KMS-11 (cell line): ENCODE data around the gene CD248.
"Not testable (repeated sequence)": the region's sequence is repeated elsewhere in the genome, so short reads cannot be mapped to it uniquely, and the experiment has no call there.

Source experiments
- H2AFZ ChIP-seq: fragments of 200-600 bp; sonication (generic); 2 replicates; pipeline ENCODE4 v1.6.1; 2016; ENCODE audit warnings: antibody characterized with exemption, mixed run types, low read depth
- H3K27ac ChIP-seq: fragments of 200-600 bp; sonication (generic); 2 replicates; pipeline ENCODE4 v1.6.1; 2016; ENCODE audit warnings: mild to moderate bottlenecking, mixed run types
- H3K27me3 ChIP-seq: fragments of 200-600 bp; sonication (generic); 2 replicates; pipeline ENCODE4 v1.6.1; 2017; ENCODE audit warnings: mild to moderate bottlenecking, low read depth, mixed run types, moderate library complexity; ENCODE audit not compliant: insufficient read depth
- H3K36me3 ChIP-seq: fragments of 200-600 bp; sonication (generic); 2 replicates; pipeline ENCODE4 v1.6.1; 2017; ENCODE audit warnings: mild to moderate bottlenecking, mixed run types; ENCODE audit not compliant: insufficient read depth
- H3K4me1 ChIP-seq: fragments of 200-600 bp; sonication (generic); 2 replicates; pipeline ENCODE4 v1.6.1; 2016; ENCODE audit warnings: mild to moderate bottlenecking, low read depth, mixed run types; ENCODE audit not compliant: poor library complexity, severe bottlenecking
- H3K4me2 ChIP-seq: fragments of 200-600 bp; sonication (generic); 2 replicates; pipeline ENCODE4 v1.7.0; 2016; ENCODE audit warnings: mild to moderate bottlenecking, mixed run types
- H3K4me3 ChIP-seq: fragments of 200-600 bp; sonication (generic); IDR thresholded peaks from 2 replicates; pipeline ENCODE4 v1.6.1; 2017; ENCODE audit warnings: low read depth, low read length, mixed read lengths; ENCODE audit not compliant: insufficient read depth
- H3K79me2 ChIP-seq: fragments of 200-600 bp; sonication (generic); 2 replicates; pipeline ENCODE4 v1.6.1; 2016; ENCODE audit warnings: low read depth, mixed run types; ENCODE audit not compliant: insufficient read depth
- H3K9ac ChIP-seq: fragments of 200-600 bp; sonication (generic); 2 replicates; pipeline ENCODE4 v1.6.1; 2016; ENCODE audit warnings: mild to moderate bottlenecking, mixed run types
- H4K20me1 ChIP-seq: fragments of 200-600 bp; sonication (generic); 2 replicates; pipeline ENCODE4 v1.6.1; 2016; ENCODE audit warnings: mild to moderate bottlenecking, mixed run types; ENCODE audit not compliant: insufficient read depth
- CTCF ChIP-seq: fragments of 200-600 bp; sonication (generic); conservative IDR thresholded peaks from 2 replicates; pipeline ENCODE4 v1.6.1; 2017; ENCODE audit warnings: low read depth, mild to moderate bottlenecking, antibody characterized with exemption, low read length, moderate library complexity, mixed read lengths

The CD248 gene

GRCh38 chr11:66311470-66311964 lies 5.3 kb downstream of the CD248 start:
- H3K27ac ChIP-seq = peak overlapping the region; percentile 42; the same call in 1 of the 2 replicates
- H3K9ac ChIP-seq = peak overlapping the region; percentile 44; the same call in 1 of the 2 replicates
- H4K20me1 ChIP-seq = no peaks in the 10 kb centered on the region
- peak overlapping the region; percentile 74 for H2AFZ ChIP-seq
- peak overlapping the region; percentile 89 for H3K4me2 ChIP-seq
- no peaks in the 10 kb centered on the region for H3K36me3 ChIP-seq
- H3K79me2 ChIP-seq = no peaks in the 10 kb centered on the region
- no peak overlapping the region for H3K4me3 ChIP-seq
- TF ChIP-seq CTCF = no peak
- H3K27me3 ChIP-seq = peaks cover 7% of the 10 kb centered on the region; the same call in 1 of the 2 replicates
- H3K4me1 ChIP-seq = peaks cover 4% of the 10 kb centered on the region

- not testable (repeated sequence) for H3K9ac ChIP-seq, H4K20me1 ChIP-seq, H3K4me2 ChIP-seq, H3K4me3 ChIP-seq, H3K79me2 ChIP-seq, H2AFZ ChIP-seq, H3K4me1 ChIP-seq, H3K27ac ChIP-seq, H3K27me3 ChIP-seq, H3K36me3 ChIP-seq
Observed at GRCh38 chr11:66310803-66311440, 5.9 kb downstream of the CD248 start.

GRCh38 chr11:66310324-66310723 lies 6.5 kb downstream of the CD248 start:
- no peak for TF ChIP-seq CTCF
- Histone ChIP-seq H4K20me1 (no peaks in the 10 kb centered on the region), H3K79me2 (no peaks in the 10 kb centered on the region), H3K4me2 (no peak overlapping the region), H3K4me1 (peaks cover 4% of the 10 kb centered on the region), H3K27ac (no peak overlapping the region), H2AFZ (no peak overlapping the region), H3K27me3 (peaks cover 9% of the 10 kb centered on the region; the same call in 1 of the 2 replicates), H3K9ac (no peak overlapping the region), H3K36me3 (no peaks in the 10 kb centered on the region), H3K4me3 (no peak overlapping the region)

- peaks cover 4% of the 10 kb centered on the region for H3K4me1 ChIP-seq
- no peak overlapping the region for H3K27ac ChIP-seq
- H3K4me2 ChIP-seq = no peak overlapping the region
- H3K36me3 ChIP-seq = no peaks in the 10 kb centered on the region
- H3K9ac ChIP-seq = no peak overlapping the region
- peaks cover 12% of the 10 kb centered on the region; the same call in 1 of the 2 replicates for H3K27me3 ChIP-seq
- no peaks in the 10 kb centered on the region for H4K20me1 ChIP-seq
- no peak for TF ChIP-seq CTCF
- H3K79me2 ChIP-seq = no peaks in the 10 kb centered on the region
- H2AFZ ChIP-seq = no peak overlapping the region
- H3K4me3 ChIP-seq = no peak overlapping the region
Observed at GRCh38 chr11:66309475-66309874, 7.4 kb downstream of the CD248 start.

- H3K9ac ChIP-seq = no peak overlapping the region
- no peaks in the 10 kb centered on the region for H4K20me1 ChIP-seq
- no peaks in the 10 kb centered on the region for H3K4me1 ChIP-seq
- no peak overlapping the region for H3K4me3 ChIP-seq
- H2AFZ ChIP-seq = no peak overlapping the region
- H3K36me3 ChIP-seq = no peaks in the 10 kb centered on the region
- no peak for TF ChIP-seq CTCF
- H3K27ac ChIP-seq = no peak overlapping the region
- no peak overlapping the region for H3K4me2 ChIP-seq
- H3K79me2 ChIP-seq = no peaks in the 10 kb centered on the region
- H3K27me3 ChIP-seq = peaks cover 19% of the 10 kb centered on the region; the same call in 1 of the 2 replicates
Observed at GRCh38 chr11:66302656-66303055, 14.2 kb downstream of the CD248 start.
